Memory B cell (primary cell): ENCODE data around the gene ZNF226.
A peak's percentile ranks its signal among the peaks of the same experiment; 100 is the strongest.
"Not testable (repeated sequence)": the region's sequence is repeated elsewhere in the genome, so short reads cannot be mapped to it uniquely, and the experiment has no call there.

Source experiments
- ATAC-seq: fragments of 150-1000 bp; cut with Tn5 transposase; 2 replicates; pipeline ENCODE4 v1.10.0; 2021; ENCODE audit warnings: low read depth, mild to moderate bottlenecking, moderate library complexity
- DNase-seq, 2 donors: peaks; one replicate each; pipeline ENCODE4 v3.0.0; 2022; ENCODE audit warnings: low spot score in 2 of 2
- H3K27ac Mint-ChIP-seq: one replicate; pipeline ENCODE4 v1.8.0; 2022; ENCODE audit warnings: mild to moderate bottlenecking, moderate library complexity, mixed read lengths
- H3K27me3 Mint-ChIP-seq: one replicate; pipeline ENCODE4 v1.8.0; 2022; ENCODE audit warnings: mixed read lengths
- H3K36me3 Mint-ChIP-seq: one replicate; pipeline ENCODE4 v1.8.0; 2022; ENCODE audit warnings: mild to moderate bottlenecking, mixed read lengths
- H3K4me1 Mint-ChIP-seq: one replicate; pipeline ENCODE4 v1.8.0; 2022; ENCODE audit warnings: mixed read lengths
- H3K4me3 Mint-ChIP-seq: one replicate; pipeline ENCODE4 v1.8.0; 2022; ENCODE audit warnings: mild to moderate bottlenecking, moderate library complexity, mixed read lengths
- H3K9me3 Mint-ChIP-seq: one replicate; pipeline ENCODE4 v1.8.0; 2022; ENCODE audit warnings: mixed read lengths

The ZNF226 gene

DNA sequence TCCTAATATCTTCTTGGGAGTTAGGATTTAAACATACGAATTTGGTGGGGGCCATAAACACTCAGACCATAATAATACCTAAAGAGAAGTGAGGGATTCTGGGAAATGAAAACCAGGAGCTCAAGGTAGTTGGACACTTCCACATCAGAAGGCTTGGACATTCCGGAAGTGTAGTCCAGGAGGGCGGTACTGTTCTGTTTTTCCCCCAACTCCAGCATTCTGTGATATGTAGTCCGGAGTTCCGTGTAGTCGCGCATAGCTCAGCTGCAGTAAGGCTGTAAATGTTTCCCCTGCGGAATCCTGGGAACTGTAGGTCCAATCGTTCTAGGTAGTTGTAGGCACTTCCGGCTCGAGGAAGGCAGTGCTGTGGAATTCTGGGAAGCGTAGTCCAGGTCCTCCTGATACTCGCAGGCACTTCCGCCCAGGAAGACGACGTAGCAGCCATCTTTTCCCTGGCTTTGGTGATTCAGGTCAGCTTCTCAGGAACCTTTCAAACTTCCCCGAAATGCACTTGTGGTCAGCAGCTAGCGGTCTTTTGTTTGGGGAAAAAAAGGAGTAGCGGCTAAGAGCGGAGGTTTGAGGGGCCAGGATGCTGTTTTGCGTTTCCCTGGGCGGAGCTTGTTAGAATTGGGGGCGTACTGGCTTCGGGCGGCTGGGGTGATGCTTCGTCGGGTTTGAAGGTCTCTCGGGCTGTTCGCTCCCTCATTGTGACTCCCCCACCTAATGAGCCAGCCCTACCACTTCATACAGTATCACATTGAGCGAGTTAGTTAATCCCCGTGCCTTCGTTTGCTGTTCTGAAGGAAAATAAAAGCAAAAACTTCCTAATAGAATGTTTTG is at the start of gene ZNF226:
ZNF226 (plus strand) TSS at position 428 of the 840 bp plus-strand sequence. CDS start 4,981 bp downstream, outside the sequence.
- Mint-ChIP-seq H3K27ac (peak within 1 kb of the TSS; percentile 97), H3K36me3 (peaks cover 24% of the 10 kb centered on the region), H3K4me1 (peaks cover 14% of the 10 kb centered on the region), H3K27me3 (no peaks in the 10 kb centered on the region), H3K9me3 (peaks cover 9% of the 10 kb centered on the region), H3K4me3 (peak within 1 kb of the TSS; percentile 98)
- DNase-seq (peak; percentile 43 to 55), ATAC-seq (peak; percentile 93)

DNA sequence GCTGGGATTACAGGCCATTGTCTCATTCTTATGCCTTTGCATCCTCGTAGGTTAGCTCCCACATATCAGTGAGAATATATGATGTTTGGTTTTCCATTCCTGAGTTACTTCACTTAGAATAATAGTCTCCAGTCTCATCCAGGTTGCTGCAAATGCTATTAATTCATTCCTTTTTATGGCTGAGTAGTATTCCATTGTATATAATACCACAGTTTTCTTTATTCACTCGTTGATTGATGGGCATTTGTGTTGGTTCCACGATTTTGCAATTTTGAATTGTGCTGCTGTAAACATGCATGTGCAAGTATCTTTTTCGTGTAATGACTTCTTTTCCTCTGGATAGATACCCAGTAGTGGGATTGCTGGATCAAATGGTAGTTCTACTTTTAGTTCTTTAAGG is 43.7 kb upstream of the ZNF226 start:
- not testable (repeated sequence) for H3K4me3 Mint-ChIP-seq, ATAC-seq
- H3K36me3 Mint-ChIP-seq: peaks cover 83% of the 10 kb centered on the region

GRCh38 chr19:44131955-44132354 is 32.9 kb upstream of the ZNF226 start:
- H3K36me3 Mint-ChIP-seq: peaks cover 34% of the 10 kb centered on the region
- no peaks in the 10 kb centered on the region for H3K4me1 Mint-ChIP-seq
- DNase-seq (no peak), ATAC-seq (no peak)
- no peaks in the 10 kb centered on the region for H3K27me3 Mint-ChIP-seq
- H3K9me3 Mint-ChIP-seq: peaks cover 9% of the 10 kb centered on the region
- no peak overlapping the region for H3K4me3 Mint-ChIP-seq
- no peak overlapping the region for H3K27ac Mint-ChIP-seq

More for the DNA sequence above, 43.7 kb upstream of the ZNF226 start:
- peaks cover 27% of the 10 kb centered on the region for H3K9me3 Mint-ChIP-seq
- not testable (repeated sequence) for H3K27me3 Mint-ChIP-seq, DNase-seq, H3K4me1 Mint-ChIP-seq, H3K27ac Mint-ChIP-seq

DNA sequence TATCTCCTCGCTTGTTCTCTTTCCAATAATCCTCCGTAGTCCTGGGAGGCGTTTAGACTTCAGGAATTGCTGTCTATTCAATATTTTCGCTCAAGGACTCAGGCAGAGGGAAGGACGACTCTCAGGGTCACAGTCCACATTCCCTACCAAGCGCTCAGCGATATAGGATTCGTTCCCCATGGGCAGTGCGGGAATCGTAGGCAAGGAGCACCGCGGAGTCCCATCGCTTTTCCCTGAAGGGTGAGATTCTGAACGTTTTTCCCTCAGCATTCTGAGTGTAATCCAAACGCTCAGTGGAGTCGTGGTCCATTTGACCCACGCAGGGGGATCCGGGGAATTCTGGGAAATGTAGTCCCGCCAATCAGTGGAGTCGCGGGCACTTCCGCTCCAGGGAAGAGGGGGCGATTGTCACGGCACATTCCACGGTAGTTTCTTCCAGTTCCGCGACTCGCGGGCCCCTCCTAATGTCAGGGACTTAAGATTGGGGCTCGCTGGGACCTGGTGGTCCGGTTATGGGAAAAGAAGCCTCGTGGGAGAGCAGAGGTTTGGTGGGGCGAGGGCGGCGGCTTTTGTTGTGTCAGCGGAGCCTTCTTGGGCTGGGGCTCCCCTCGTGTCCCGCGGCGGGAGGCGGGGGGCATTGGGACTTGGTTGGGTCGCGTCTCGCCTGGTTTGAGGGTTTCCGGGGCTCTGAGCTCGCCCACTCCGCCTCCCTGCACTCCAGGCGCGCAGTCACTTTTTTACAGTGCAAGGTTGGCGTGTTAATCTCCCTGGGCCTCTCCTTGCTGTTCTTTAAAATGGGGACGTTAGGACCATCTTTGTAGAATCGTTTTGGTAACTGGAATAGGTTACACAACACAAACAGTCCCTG is 23.5 kb upstream of the ZNF226 start, which contains the start of gene ZNF234:
ZNF234 (plus strand) TSS at position 364 of the 868 bp plus-strand sequence. CDS start 3,079 bp downstream, outside the sequence.
- H3K4me1 Mint-ChIP-seq: peaks cover 13% of the 10 kb centered on the region
- peak within 1 kb of the TSS; percentile 96 for H3K4me3 Mint-ChIP-seq
- peaks cover 21% of the 10 kb centered on the region for H3K36me3 Mint-ChIP-seq
- ATAC-seq (peak; percentile 90), DNase-seq (peak; percentile 28 to 45)
- peak within 1 kb of the TSS; percentile 94 for H3K27ac Mint-ChIP-seq
- H3K9me3 Mint-ChIP-seq: peaks cover 5% of the 10 kb centered on the region
- H3K27me3 Mint-ChIP-seq: no peaks in the 10 kb centered on the region

GRCh38 chr19:44142059-44142433 is 22.9 kb upstream of the ZNF226 start:
- H3K4me3 Mint-ChIP-seq: peak overlapping the region; percentile 96
- H3K9me3 Mint-ChIP-seq: peaks cover 2% of the 10 kb centered on the region
- ATAC-seq (no peak), DNase-seq (no peak)
- H3K27ac Mint-ChIP-seq: peak overlapping the region; percentile 94
- peaks cover 13% of the 10 kb centered on the region for H3K4me1 Mint-ChIP-seq
- peaks cover 21% of the 10 kb centered on the region for H3K36me3 Mint-ChIP-seq
- H3K27me3 Mint-ChIP-seq: no peaks in the 10 kb centered on the region

DNA sequence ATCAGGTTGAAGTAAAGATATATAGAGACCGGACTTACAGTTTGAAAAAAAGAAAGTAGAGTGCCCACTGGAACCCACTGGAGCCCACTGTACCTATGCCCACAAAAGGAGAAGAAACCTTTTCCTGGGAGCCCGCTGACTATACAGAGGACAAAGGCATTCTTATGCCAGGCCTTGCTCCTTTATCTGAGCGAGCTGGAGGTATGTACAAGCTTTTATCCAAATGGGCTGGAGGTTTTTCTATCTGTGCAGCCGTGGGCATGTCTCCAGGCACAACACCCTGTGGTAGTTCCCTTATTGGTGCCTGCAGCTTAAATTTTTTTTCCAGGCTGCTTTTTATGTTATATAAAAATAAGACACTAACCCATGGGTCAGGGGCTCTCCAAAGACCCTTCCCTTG is 15.1 kb upstream of the ZNF226 start:
- Mint-ChIP-seq H3K36me3 (peaks cover 68% of the 10 kb centered on the region), H3K4me3 (no peak overlapping the region), H3K27ac (no peak overlapping the region), H3K27me3 (no peaks in the 10 kb centered on the region), H3K4me1 (no peaks in the 10 kb centered on the region), H3K9me3 (peaks cover 16% of the 10 kb centered on the region)
- ATAC-seq: no peak
- no peak for DNase-seq

DNA sequence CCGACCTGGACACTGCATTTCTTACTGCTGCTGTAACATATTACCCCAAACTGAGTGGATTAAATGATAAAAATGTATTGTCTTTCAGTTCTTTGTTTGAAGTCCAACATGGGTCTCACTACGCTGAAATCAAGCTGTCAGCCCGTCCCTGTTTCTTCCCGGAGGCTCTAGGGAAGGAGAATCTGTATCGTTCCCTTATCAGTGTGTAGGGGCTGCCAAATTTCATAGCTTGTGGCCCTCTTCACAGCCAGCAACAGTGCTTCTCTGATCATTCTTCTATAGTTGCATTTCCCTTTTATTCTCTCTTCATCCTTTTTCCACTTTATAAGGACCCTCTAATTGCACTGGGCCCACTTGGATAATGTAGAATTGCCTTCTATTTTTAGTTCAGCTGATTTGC is 13.4 kb upstream of the ZNF226 start:
- Mint-ChIP-seq H3K9me3 (peaks cover 19% of the 10 kb centered on the region), H3K27me3 (no peaks in the 10 kb centered on the region), H3K36me3 (peaks cover 68% of the 10 kb centered on the region), H3K27ac (no peak overlapping the region), H3K4me1 (no peaks in the 10 kb centered on the region), H3K4me3 (no peak overlapping the region)
- DNase-seq: no peak
- ATAC-seq: no peak

GRCh38 chr19:44156475-44156874 is 8.4 kb upstream of the ZNF226 start:
- H3K4me3 Mint-ChIP-seq: no peak overlapping the region
- H3K27me3 Mint-ChIP-seq: no peaks in the 10 kb centered on the region
- H3K9me3 Mint-ChIP-seq: peaks cover 25% of the 10 kb centered on the region
- H3K4me1 Mint-ChIP-seq: no peaks in the 10 kb centered on the region
- DNase-seq (no peak), ATAC-seq (no peak)
- H3K36me3 Mint-ChIP-seq: peaks cover 53% of the 10 kb centered on the region
- H3K27ac Mint-ChIP-seq: no peak overlapping the region

GRCh38 chr19:44163789-44164188 is 1.1 kb upstream of the ZNF226 start:
- H3K4me3 Mint-ChIP-seq: no peak overlapping the region
- H3K9me3 Mint-ChIP-seq: peaks cover 9% of the 10 kb centered on the region

GRCh38 chr19:44164327-44164672 is 600 bp upstream of the ZNF226 start:
- Mint-ChIP-seq H3K9me3 (peaks cover 9% of the 10 kb centered on the region), H3K27me3 (no peaks in the 10 kb centered on the region), H3K36me3 (peaks cover 18% of the 10 kb centered on the region), H3K27ac (peak overlapping the region; percentile 97), H3K4me1 (peaks cover 14% of the 10 kb centered on the region), H3K4me3 (peak overlapping the region; percentile 98)
- ATAC-seq (no peak), DNase-seq (no peak)

More at GRCh38 chr19:44163789-44164188, 1.1 kb upstream of the ZNF226 start:
- H3K27ac Mint-ChIP-seq: no peak overlapping the region
- DNase-seq (no peak), ATAC-seq (no peak)
- no peaks in the 10 kb centered on the region for H3K27me3 Mint-ChIP-seq
- H3K36me3 Mint-ChIP-seq: peaks cover 18% of the 10 kb centered on the region
- peaks cover 14% of the 10 kb centered on the region for H3K4me1 Mint-ChIP-seq

DNA sequence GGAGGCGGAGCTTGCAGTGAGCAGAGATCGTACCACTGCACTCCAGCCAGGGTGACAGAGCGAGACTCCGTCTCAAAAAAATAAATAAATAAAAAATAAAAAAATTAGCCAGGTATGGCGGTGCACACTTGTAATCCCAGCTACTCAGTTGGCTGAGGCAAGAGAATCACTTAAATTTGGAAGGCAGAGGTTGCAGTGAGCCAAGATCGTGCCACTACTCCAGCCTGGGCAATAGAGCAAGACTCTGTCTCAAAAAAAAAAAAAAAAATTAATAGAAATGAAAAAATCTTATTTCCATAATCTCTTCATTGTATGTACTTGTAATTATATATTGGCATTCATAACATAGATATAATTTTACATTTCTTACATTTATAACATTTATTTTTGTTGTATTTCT is 5.8 kb downstream of the ZNF226 start:
- not testable (repeated sequence) for H3K27me3 Mint-ChIP-seq

DNA sequence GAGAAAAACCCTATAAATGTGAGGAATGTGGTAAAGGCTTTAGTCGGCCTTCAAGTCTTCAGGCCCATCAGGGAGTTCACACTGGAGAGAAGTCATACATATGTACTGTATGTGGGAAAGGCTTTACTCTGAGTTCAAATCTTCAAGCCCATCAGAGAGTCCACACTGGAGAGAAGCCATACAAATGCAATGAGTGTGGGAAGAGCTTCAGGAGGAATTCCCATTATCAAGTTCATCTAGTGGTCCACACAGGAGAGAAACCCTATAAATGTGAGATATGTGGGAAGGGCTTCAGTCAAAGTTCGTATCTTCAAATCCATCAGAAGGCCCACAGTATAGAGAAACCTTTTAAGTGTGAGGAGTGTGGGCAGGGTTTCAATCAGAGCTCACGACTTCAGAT is 11.7 kb downstream of the ZNF226 start:
- Mint-ChIP-seq H3K4me1 (no peaks in the 10 kb centered on the region), H3K27me3 (no peaks in the 10 kb centered on the region), H3K9me3 (peaks cover 31% of the 10 kb centered on the region), H3K36me3 (peaks cover 61% of the 10 kb centered on the region), H3K4me3 (no peak overlapping the region), H3K27ac (no peak overlapping the region)
- no peak for DNase-seq
- no peak for ATAC-seq

More for the DNA sequence above, 5.8 kb downstream of the ZNF226 start:
- not testable (repeated sequence) for H3K4me1 Mint-ChIP-seq, H3K4me3 Mint-ChIP-seq, DNase-seq, ATAC-seq, H3K27ac Mint-ChIP-seq
- peaks cover 22% of the 10 kb centered on the region for H3K9me3 Mint-ChIP-seq
- H3K36me3 Mint-ChIP-seq: peaks cover 70% of the 10 kb centered on the region

DNA sequence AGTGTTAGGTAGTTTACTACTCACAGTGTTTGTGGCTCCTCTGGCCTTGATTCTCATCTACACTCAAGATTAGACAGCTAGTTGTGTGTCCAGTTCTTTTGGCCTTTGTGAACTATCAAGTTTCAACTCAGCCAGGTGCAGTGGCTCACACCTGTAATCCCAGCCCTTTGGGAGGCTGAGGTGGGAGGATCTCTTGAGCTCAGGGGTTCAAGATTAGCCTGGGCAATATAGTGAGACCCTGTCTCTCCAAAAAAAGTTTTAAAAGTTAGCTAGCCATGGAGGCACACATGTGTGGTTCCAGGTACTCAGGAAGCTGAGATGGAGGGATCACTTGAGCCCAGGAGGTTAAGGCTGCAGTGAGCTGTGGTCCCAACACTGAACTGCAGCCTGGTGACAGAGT is 16.1 kb downstream of the ZNF226 start:
- no peak for ATAC-seq
- no peaks in the 10 kb centered on the region for H3K4me1 Mint-ChIP-seq
- peaks cover 27% of the 10 kb centered on the region for H3K9me3 Mint-ChIP-seq
- H3K4me3 Mint-ChIP-seq: no peak overlapping the region
- H3K36me3 Mint-ChIP-seq: peaks cover 22% of the 10 kb centered on the region
- H3K27me3 Mint-ChIP-seq: no peaks in the 10 kb centered on the region
- DNase-seq: no peak
- no peak overlapping the region for H3K27ac Mint-ChIP-seq

GRCh38 chr19:44182145-44182544 is 17.2 kb downstream of the ZNF226 start:
- peaks cover 16% of the 10 kb centered on the region for H3K9me3 Mint-ChIP-seq
- no peak overlapping the region for H3K4me3 Mint-ChIP-seq
- H3K4me1 Mint-ChIP-seq: no peaks in the 10 kb centered on the region
- ATAC-seq (no peak), DNase-seq (no peak)
- peaks cover 10% of the 10 kb centered on the region for H3K36me3 Mint-ChIP-seq
- H3K27me3 Mint-ChIP-seq: no peaks in the 10 kb centered on the region
- no peak overlapping the region for H3K27ac Mint-ChIP-seq
